Astrocyte (in vitro differentiated cells and primary cell): Measurements from ENCODE around the gene CACNA1D.

Source experiments
- EZH2 ChIP-seq: IDR thresholded peaks from 2 replicates; pipeline ENCODE4 v1.6.1; 2012; ENCODE audit warnings: mild to moderate bottlenecking, low read length, inconsistent platforms; ENCODE audit not compliant: insufficient read depth
- TF ChIP-seq, protein P1 (sequence below): IDR thresholded peaks from 2 replicates; pipeline ENCODE4 v1.5.1; 2011; ENCODE audit warnings: low read depth, mild to moderate bottlenecking, inconsistent platforms, low read length, moderate library complexity; ENCODE audit not compliant: insufficient read depth

- TF ChIP-seq, protein P1, sequence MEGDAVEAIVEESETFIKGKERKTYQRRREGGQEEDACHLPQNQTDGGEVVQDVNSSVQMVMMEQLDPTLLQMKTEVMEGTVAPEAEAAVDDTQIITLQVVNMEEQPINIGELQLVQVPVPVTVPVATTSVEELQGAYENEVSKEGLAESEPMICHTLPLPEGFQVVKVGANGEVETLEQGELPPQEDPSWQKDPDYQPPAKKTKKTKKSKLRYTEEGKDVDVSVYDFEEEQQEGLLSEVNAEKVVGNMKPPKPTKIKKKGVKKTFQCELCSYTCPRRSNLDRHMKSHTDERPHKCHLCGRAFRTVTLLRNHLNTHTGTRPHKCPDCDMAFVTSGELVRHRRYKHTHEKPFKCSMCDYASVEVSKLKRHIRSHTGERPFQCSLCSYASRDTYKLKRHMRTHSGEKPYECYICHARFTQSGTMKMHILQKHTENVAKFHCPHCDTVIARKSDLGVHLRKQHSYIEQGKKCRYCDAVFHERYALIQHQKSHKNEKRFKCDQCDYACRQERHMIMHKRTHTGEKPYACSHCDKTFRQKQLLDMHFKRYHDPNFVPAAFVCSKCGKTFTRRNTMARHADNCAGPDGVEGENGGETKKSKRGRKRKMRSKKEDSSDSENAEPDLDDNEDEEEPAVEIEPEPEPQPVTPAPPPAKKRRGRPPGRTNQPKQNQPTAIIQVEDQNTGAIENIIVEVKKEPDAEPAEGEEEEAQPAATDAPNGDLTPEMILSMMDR, result no peak
- no peak for TF ChIP-seq EZH2
These were observed 281.4 kb downstream of the CACNA1D start for GRCh38 chr3:53775834-53776251.
